HG02642 (cell line): ENCODE results near the gene RBKS.

ENCODE experiments used
- ATAC-seq: cut with Tn5 transposase; IDR thresholded peaks from one replicate; pipeline ENCODE4 v1.9.1; 2021; ENCODE audit warnings: mild to moderate bottlenecking; ENCODE audit not compliant: unreplicated experiment, poor library complexity

Gene RBKS

GRCh38 chr2:27890146-27890923 is at the start of gene RBKS, which contains the start of gene BABAM2:
RBKS (minus strand) TSS chr2:27890387; CDS start chr2:27890345, 42 bp downstream.
BABAM2 (plus strand) TSS chr2:27890729; CDS start chr2:27894557, 3,828 bp downstream.
- peak; percentile 81 for ATAC-seq

GRCh38 chr2:27935026-27935425 is 44.8 kb upstream of the RBKS start:
- ATAC-seq: no peak

- no peak for ATAC-seq
These were observed 42.2 kb upstream of the RBKS start for GRCh38 chr2:27932396-27932795.

GRCh38 chr2:27931361-27931950 is 41.3 kb upstream of the RBKS start:
- ATAC-seq: no peak

GRCh38 chr2:27929916-27930486 is 39.8 kb upstream of the RBKS start:
- ATAC-seq: no peak

GRCh38 chr2:27925766-27926472 is 35.7 kb upstream of the RBKS start:
- no peak for ATAC-seq

GRCh38 chr2:27922842-27923241 is 32.7 kb upstream of the RBKS start:
- ATAC-seq: no peak

GRCh38 chr2:27921880-27922547 is 31.8 kb upstream of the RBKS start:
- ATAC-seq: no peak

- ATAC-seq: no peak
These were observed 31.2 kb upstream of the RBKS start for GRCh38 chr2:27921424-27921823.

GRCh38 chr2:27920148-27920885 is 30.1 kb upstream of the RBKS start:
- ATAC-seq: no peak

- ATAC-seq: no peak
These were observed 26.3 kb upstream of the RBKS start for GRCh38 chr2:27916293-27916995.

GRCh38 chr2:27915874-27916273 is 25.7 kb upstream of the RBKS start:
- ATAC-seq: no peak

GRCh38 chr2:27915191-27915590 is 25.0 kb upstream of the RBKS start:
- ATAC-seq: no peak

- ATAC-seq: no peak
These were observed 24.6 kb upstream of the RBKS start for GRCh38 chr2:27914805-27915175.

GRCh38 chr2:27914041-27914804 is 24.0 kb upstream of the RBKS start:
- no peak for ATAC-seq

- ATAC-seq: no peak
These were observed 22.3 kb upstream of the RBKS start for GRCh38 chr2:27912512-27912911.

- no peak for ATAC-seq
These were observed 21.4 kb upstream of the RBKS start for GRCh38 chr2:27911458-27912210.

- no peak for ATAC-seq
These were observed 19.7 kb upstream of the RBKS start for GRCh38 chr2:27909901-27910300.
